ENCODE data around the gene ZSWIM5.

GRCh38 chr1:45177452-45177851 is 29.0 kb downstream of the ZSWIM5 start:
- TF ChIP-seq POLR2AphosphoS5 (IDR thresholded peaks at IDR 0.05; ENCODE audit: borderline replicate concordance, low read depth, low read length): no peak
- TF ChIP-seq EZH2 (IDR thresholded peaks at IDR 0.05): no peak
- no peak for TF ChIP-seq FOXP2 (optimal IDR thresholded peaks at IDR 0.05; ENCODE audit: control extremely low read depth, extremely low read length, insufficient read depth)
